NCI-H446 (cell line): ENCODE results near the gene KHNYN.
A peak's percentile ranks its signal among the peaks of the same experiment; 100 is the strongest.
"Not testable (repeated sequence)": the region's sequence is repeated elsewhere in the genome, so short reads cannot be mapped to it uniquely, and the experiment has no call there.

Source experiments
- DNase-seq, 2 experiments: peaks; one replicate each; lab custom pipeline; 2025; lab: John Stamatoyannopoulos, UW

KHNYN gene

GRCh38 chr14:24438223-24439097 is 8.7 kb downstream of the KHNYN start:
- DNase-seq = no peak

GRCh38 chr14:24439257-24439656 is 9.5 kb downstream of the KHNYN start:
- no peak for DNase-seq

GRCh38 chr14:24439830-24440605 is 10.3 kb downstream of the KHNYN start:
- no peak for DNase-seq

GRCh38 chr14:24440606-24441399 is 11.0 kb downstream of the KHNYN start:
- DNase-seq = no peak

- DNase-seq = no peak
These were observed 11.7 kb downstream of the KHNYN start for GRCh38 chr14:24441485-24441884.

GRCh38 chr14:24441904-24442239 is 12.1 kb downstream of the KHNYN start:
- no peak for DNase-seq

- DNase-seq = peak; percentile 99
These were observed 12.7 kb downstream of the KHNYN start, which contains the start of gene SDR39U1 for GRCh38 chr14:24442240-24443052. TSS of gene SDR39U1 (minus strand) at chr14:24442776. CDS start at chr14:24442769, 7 bp downstream.

- DNase-seq = no peak
These were observed 13.4 kb downstream of the KHNYN start for GRCh38 chr14:24443053-24443665.

- DNase-seq = not testable (repeated sequence)
These were observed 21.1 kb downstream of the KHNYN start for GRCh38 chr14:24450828-24451227.

- DNase-seq = no peak
These were observed 27.2 kb downstream of the KHNYN start for GRCh38 chr14:24456980-24457379.

GRCh38 chr14:24458736-24459135 is 29.0 kb downstream of the KHNYN start:
- no peak for DNase-seq

- no peak for DNase-seq
These were observed 29.6 kb downstream of the KHNYN start for GRCh38 chr14:24459331-24459730.

GRCh38 chr14:24461336-24461735 is 31.6 kb downstream of the KHNYN start:
- no peak for DNase-seq

- no peak for DNase-seq
These were observed 33.5 kb downstream of the KHNYN start for GRCh38 chr14:24463017-24463883.

GRCh38 chr14:24463884-24464785 is 34.4 kb downstream of the KHNYN start:
- no peak for DNase-seq

- DNase-seq = no peak
These were observed 35.6 kb downstream of the KHNYN start for GRCh38 chr14:24465368-24465767.

GRCh38 chr14:24465805-24466204 is 36.1 kb downstream of the KHNYN start:
- DNase-seq = no peak

GRCh38 chr14:24470450-24470849 is 40.7 kb downstream of the KHNYN start:
- not testable (repeated sequence) for DNase-seq

GRCh38 chr14:24473211-24473610 is 43.5 kb downstream of the KHNYN start:
- no peak for DNase-seq
